HEK293T (cell line): ENCODE measurements around the gene CLEC17A.
"Not testable (repeated sequence)": the region's sequence is repeated elsewhere in the genome, so short reads cannot be mapped to it uniquely, and the experiment has no call there.

Experiments used
- CTCF ChIA-PET: fragments of 350-600 bp; formaldehyde crosslinking; extraction: SDS; loops from one replicate; lab custom pipeline; 2021; ENCODE audit warnings: antibody characterized with exemption, inconsistent platforms; lab: Yijun Ruan, JAX
- POLR2A ChIA-PET: fragments of 350-600 bp; formaldehyde crosslinking; extraction: SDS; loops from one replicate; lab custom pipeline; 2020; ENCODE audit warnings: antibody characterized with exemption, inconsistent platforms; lab: Yijun Ruan, JAX
- DNase-seq: peaks from one replicate; pipeline ENCODE4 v3.0.0; 2012; ENCODE audit warnings: mixed read lengths; ENCODE audit errors: extremely low spot score
- ARNT ChIP-seq: fragments of 450-650 bp; IDR thresholded peaks from 2 replicates; pipeline ENCODE4 v1.6.1; 2017; ENCODE audit warnings: mild to moderate bottlenecking
- BHLHE40 ChIP-seq: fragments of 450-650 bp; IDR thresholded peaks from 2 replicates; pipeline ENCODE4 v1.6.1; 2016; ENCODE audit warnings: mild to moderate bottlenecking, moderate library complexity, borderline replicate concordance
- CTBP1 ChIP-seq: fragments of 450-650 bp; IDR thresholded peaks from 2 replicates; pipeline ENCODE4 v1.6.1; 2016; ENCODE audit warnings: borderline replicate concordance
- ELF4 ChIP-seq: fragments of 450-650 bp; IDR thresholded peaks from 2 replicates; pipeline ENCODE4 v1.6.1; 2017; ENCODE audit warnings: antibody characterized with exemption
- FOXA1 ChIP-seq: fragments of 450-650 bp; IDR thresholded peaks from 2 replicates; pipeline ENCODE4 v1.6.1; 2016; ENCODE audit warnings: mild to moderate bottlenecking
- FOXK2 ChIP-seq: fragments of 450-650 bp; IDR thresholded peaks from 2 replicates; pipeline ENCODE4 v1.6.1; 2016; ENCODE audit warnings: mild to moderate bottlenecking
- FOXM1 ChIP-seq: fragments of 450-650 bp; IDR thresholded peaks from 2 replicates; pipeline ENCODE4 v1.6.1; 2017; ENCODE audit warnings: mild to moderate bottlenecking, borderline replicate concordance
- HDGF ChIP-seq: fragments of 450-650 bp; IDR thresholded peaks from 2 replicates; pipeline ENCODE4 v1.6.1; 2017; ENCODE audit warnings: antibody characterized with exemption, borderline replicate concordance
- L3MBTL2 ChIP-seq: fragments of 450-650 bp; conservative IDR thresholded peaks from 2 replicates; pipeline ENCODE4 v1.6.1; 2016; ENCODE audit warnings: mild to moderate bottlenecking
- LEF1 ChIP-seq: fragments of 450-650 bp; IDR thresholded peaks from 2 replicates; pipeline ENCODE4 v1.6.1; 2017; ENCODE audit warnings: mild to moderate bottlenecking, borderline replicate concordance
- NFRKB ChIP-seq: fragments of 450-650 bp; IDR thresholded peaks from 2 replicates; pipeline ENCODE4 v1.6.1; 2016; ENCODE audit warnings: mild to moderate bottlenecking, moderate library complexity
- PKNOX1 ChIP-seq: fragments of 450-650 bp; IDR thresholded peaks from 2 replicates; pipeline ENCODE4 v1.6.1; 2016
- SP1 ChIP-seq: fragments of 450-650 bp; IDR thresholded peaks from 2 replicates; pipeline ENCODE4 v1.6.1; 2017
- SUZ12 ChIP-seq: fragments of 450-650 bp; IDR thresholded peaks from 2 replicates; pipeline ENCODE4 v1.6.1; 2016; ENCODE audit warnings: mild to moderate bottlenecking
- TARDBP ChIP-seq: fragments of 450-650 bp; IDR thresholded peaks from 2 replicates; pipeline ENCODE4 v1.6.1; 2016
- ZNF384 ChIP-seq: fragments of 450-650 bp; IDR thresholded peaks from 2 replicates; pipeline ENCODE4 v1.6.1; 2016

Gene CLEC17A

GRCh38 chr19:14595558-14595957 lies 12.7 kb downstream of the CLEC17A start:
- TF ChIP-seq NFRKB = no peak
- TF ChIP-seq CTBP1 = no peak
- TF ChIP-seq ELF4 = no peak
- TF ChIP-seq SUZ12 = no peak
- TF ChIP-seq PKNOX1 = no peak
- no peak for TF ChIP-seq FOXM1
- TF ChIP-seq SP1 = no peak
- TF ChIP-seq L3MBTL2 = no peak
- TF ChIP-seq LEF1 = no peak
- TF ChIP-seq TARDBP = no peak
- ChIA-PET POLR2A (no interaction called here), CTCF (no interaction called here)
- DNase-seq = no peak

GRCh38 chr19:14599548-14600147 lies 16.8 kb downstream of the CLEC17A start:
- DNase-seq = no peak
- no peak for TF ChIP-seq FOXA1
- no peak for TF ChIP-seq LEF1
- no peak for TF ChIP-seq HDGF
- TF ChIP-seq SUZ12 = no peak
- ChIA-PET CTCF (no interaction called here), POLR2A (no interaction called here)

GRCh38 chr19:14603990-14604387 lies 21.1 kb downstream of the CLEC17A start:
- TF ChIP-seq ZNF384 = no peak
- no peak for TF ChIP-seq BHLHE40
- no peak for TF ChIP-seq FOXA1
- no peak for TF ChIP-seq TARDBP
- TF ChIP-seq HDGF = no peak
- no peak for TF ChIP-seq CTBP1
- no peak for TF ChIP-seq FOXK2
- no peak for TF ChIP-seq SP1
- TF ChIP-seq L3MBTL2 = no peak
- no peak for TF ChIP-seq NFRKB
- no peak for TF ChIP-seq ARNT
- DNase-seq = no peak
- CTCF ChIA-PET = no interaction called here
- POLR2A ChIA-PET = no interaction called here

GRCh38 chr19:14606627-14607026 lies 23.7 kb downstream of the CLEC17A start:
- no peak for DNase-seq
- CTCF ChIA-PET = interaction anchor here (0.7 kb wide), 1 partner anchor 44 kb away, joined by 5 read pairs; no protein-coding TSS in a partner anchor
- TF ChIP-seq LEF1 = no peak
- no peak for TF ChIP-seq BHLHE40
- POLR2A ChIA-PET = no interaction called here

- ChIA-PET POLR2A (no interaction called here), CTCF (no interaction called here)
- DNase-seq = no peak
- TF ChIP-seq HDGF (no peak), BHLHE40 (no peak), FOXK2 (no peak), PKNOX1 (no peak), LEF1 (no peak), L3MBTL2 (no peak), FOXM1 (no peak), FOXA1 (no peak), ZNF384 (no peak), NFRKB (no peak), SP1 (no peak), ELF4 (no peak), CTBP1 (no peak), ARNT (no peak), SUZ12 (no peak), TARDBP (no peak)
These were observed 28.2 kb downstream of the CLEC17A start for GRCh38 chr19:14611051-14611450.

GRCh38 chr19:14612242-14612641 lies 29.4 kb downstream of the CLEC17A start:
- POLR2A ChIA-PET, CTCF ChIA-PET, DNase-seq: not testable (repeated sequence)

- TF ChIP-seq CTBP1 (no peak), L3MBTL2 (no peak), ELF4 (no peak), FOXA1 (no peak), ARNT (no peak), SP1 (no peak), FOXK2 (no peak), BHLHE40 (no peak), FOXM1 (no peak), HDGF (no peak), ZNF384 (no peak), SUZ12 (no peak), NFRKB (no peak), TARDBP (no peak), LEF1 (no peak), PKNOX1 (no peak)
- DNase-seq = no peak
- ChIA-PET CTCF (no interaction called here), POLR2A (no interaction called here)
These were observed 29.8 kb downstream of the CLEC17A start for GRCh38 chr19:14612657-14613056.

- CTCF ChIA-PET, POLR2A ChIA-PET, DNase-seq: not testable (repeated sequence)
These were observed 30.7 kb downstream of the CLEC17A start for GRCh38 chr19:14613399-14614098.
